Measurements from ENCODE around the gene STX8.
A peak's percentile ranks its signal among the peaks of the same experiment; 100 is the strongest.
"Not testable (repeated sequence)": the region's sequence is repeated elsewhere in the genome, so short reads cannot be mapped to it uniquely, and the experiment has no call there.

STX8 gene

DNA sequence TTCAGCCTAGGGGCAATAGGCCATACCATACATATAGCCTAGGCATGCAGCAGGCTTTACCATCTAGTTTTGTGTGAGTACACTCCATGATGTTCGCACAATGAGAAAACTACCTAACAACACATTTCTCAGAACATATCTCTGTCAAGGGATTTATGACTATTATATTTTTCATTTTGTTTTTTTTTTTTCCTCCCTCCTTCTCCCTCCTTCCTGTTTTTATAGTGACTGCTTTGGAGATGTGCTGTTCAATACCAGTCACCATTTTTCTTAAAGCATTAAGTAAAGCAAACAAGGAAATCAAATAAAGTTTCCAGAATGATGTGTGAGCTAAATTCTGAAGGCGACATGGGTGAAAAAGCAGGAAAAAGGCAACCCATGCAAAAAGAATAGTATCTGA is 194.6 kb downstream of the STX8 start:
- peak; percentile 17 for DNase-seq

DNA sequence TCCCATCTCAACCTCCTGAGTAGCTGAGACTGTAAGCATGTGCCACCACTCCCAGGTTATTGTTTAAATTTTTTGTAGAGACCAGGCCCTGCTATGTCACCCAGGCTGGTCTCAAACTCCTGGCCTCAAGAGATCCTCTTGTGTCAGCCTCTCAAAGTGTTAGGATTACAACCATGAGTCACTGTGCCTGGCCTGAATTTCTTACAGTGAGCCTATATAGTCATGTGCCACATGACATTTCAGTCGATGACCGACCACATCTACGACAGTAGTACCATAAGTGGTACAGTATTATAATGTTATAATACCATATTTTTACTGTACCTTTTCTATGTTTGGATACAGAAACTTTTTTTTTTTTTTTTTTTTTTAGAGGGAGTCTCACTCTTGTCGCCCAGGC is 195.3 kb downstream of the STX8 start:
- no peak for DNase-seq

DNA sequence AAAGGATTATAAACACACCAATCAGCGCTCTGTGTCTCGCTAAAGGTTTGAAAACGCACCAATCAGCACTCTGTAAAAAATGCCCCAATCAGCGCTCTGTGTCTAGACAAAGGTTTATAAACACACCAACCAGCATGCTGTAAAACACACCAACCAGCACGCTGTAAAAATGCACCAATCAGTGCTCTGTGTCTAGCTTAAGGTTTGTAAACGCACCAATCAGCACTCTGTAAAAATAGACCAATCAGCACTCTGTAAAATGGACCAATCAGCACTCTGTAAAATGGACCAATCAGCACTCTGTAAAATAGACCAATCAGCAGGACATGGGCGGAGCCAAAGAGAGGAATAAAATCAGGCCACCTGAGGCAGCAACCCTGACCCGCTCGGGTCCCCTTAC is 199.4 kb downstream of the STX8 start:
- DNase-seq, result not testable (repeated sequence)

DNA sequence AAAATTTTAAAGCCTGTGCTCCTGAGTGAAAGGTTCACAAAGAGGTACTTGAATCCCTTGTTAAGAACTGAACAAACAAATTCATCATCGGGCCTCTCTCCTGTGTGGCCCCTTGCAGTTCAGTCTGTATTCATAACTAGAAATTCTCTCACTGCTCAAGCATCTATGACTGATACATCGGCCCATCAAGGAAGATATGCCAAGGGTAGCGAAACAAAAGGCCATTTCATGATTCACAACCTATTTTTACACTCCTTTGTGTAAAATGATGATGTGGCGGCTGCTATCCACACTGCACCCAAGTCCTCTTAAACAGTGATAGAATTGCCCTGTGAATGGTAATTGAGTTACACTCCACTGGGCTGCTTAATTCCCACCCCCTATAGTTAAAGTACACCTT is 204.6 kb downstream of the STX8 start:
- peak; percentile 77 for DNase-seq

DNA sequence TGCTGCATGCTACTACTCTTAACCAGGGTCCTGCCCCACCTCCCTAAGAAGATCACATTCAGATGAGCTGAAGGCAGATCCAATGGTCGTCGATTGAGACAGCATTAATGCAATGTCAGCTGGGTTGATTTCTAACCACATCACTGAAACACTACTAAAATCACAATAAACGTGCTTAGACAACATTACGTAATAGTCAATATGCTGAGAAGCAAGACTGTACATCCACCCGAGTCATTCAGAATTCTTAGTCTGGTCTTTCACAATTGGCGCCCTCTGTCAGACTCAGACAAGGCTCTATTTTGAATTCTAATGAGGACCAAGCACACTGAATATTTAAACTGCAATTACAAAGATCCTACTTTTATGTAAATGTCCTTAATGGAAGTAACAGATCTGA is 205.2 kb downstream of the STX8 start:
- peak; percentile 23 for DNase-seq

DNA sequence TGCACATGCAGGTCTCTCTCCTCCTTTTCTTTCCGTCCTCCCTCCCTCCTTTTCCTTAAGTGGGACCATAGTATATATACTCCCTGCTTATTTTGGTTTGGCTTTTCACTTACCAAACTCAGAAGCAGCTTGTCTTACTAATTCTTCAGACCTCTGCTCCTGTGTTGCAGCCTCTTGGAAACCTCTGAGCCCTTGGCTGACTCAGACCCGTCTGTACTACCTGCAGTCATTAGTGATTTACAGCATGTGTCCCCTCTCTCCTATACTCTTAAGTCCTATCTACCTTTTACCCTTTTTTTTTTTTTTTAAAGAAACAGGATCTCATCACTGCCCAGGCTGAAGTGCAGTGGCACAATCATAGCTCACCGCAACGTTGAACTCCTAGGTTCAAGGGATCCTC is 207.0 kb downstream of the STX8 start:
- DNase-seq, result no peak

DNA sequence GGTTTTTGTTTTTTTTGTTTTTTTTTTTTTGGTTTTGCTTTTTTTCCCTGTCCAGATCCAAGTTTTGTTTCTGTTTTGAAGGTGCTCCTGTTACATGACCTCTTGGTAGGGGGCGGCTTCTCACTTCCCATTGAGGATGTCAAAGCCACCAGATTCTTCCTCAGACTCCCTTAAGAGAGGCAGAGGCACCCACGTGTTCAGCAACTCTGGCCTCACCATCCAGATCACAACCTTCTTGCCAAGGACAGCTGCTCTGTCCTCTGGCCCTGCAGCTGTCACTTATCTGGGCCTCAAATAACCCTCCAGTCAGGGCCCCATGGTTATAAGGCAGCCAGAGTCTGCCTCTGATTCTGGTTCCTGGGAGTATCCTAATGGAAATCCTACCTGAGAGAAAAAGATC is 208.5 kb downstream of the STX8 start:
- DNase-seq, result no peak

DNA sequence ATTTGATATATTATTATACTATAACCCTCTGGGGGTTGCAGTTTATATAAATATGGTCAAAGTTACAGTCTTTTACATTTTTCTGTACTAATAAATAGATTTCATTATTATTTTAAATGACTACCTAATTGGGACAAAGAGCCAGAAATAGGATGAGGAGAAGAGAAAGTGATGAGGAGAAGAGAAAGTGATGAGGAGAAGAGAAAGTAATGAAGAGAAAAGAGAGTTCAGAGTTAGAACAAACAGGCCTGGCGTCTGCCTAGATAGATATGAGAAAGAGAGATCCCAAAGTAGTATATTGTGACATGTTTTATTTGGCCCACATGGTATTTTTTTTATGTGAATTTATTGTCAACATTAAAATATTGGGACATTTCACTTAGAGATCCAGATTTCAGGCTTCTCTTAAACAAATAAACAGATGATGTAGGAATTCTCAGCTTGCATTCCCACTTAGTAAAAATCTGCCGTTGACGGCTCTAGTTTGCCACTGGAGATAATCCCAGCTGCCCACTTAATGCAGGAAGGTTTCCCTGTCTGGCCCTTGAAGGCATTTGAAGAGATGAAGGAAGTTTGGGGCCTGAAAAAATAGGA is 210.7 kb downstream of the STX8 start:
- peak; percentile 23 for DNase-seq

DNA sequence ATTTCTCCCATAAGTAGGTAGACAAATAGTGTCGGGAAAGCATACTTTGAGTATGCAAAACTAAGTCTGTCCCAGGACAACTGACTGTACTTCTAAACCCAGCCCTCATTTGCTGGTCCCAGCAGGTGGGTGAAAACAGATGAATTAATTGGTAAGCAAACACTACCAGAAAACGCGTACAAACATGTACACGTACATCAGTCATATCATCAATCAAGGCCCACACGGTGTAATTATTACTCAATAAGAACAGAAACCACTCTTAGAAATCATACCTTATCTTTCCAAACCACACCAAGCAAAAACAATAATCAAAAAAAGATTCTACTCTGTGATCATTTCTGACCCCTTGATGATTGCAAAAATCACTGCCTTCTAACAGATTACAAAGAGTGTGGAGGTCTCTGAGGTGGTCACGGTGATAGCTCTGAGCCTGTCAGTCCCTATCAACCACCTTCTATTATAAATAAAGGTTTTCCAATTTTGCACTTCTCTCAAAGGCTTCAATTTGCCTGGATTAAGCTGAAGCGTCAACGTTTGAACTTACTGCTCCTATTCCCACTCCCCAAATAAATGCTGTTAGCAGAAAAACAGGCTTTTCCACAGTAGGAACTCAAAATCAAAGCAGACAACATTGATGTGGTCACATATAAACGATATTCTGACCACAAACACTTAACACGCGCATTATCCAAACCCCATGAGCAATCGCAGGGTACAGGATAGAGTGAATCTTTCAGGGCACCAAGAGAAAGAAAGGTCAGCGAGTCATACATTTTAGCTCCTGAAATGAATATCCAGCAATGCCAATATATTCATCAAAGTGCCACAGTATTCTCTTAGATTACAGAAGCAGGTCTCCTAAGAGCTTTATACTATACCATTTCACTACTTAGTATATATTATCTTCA is 211.9 kb downstream of the STX8 start:
- DNase-seq, result peak; percentile 72

DNA sequence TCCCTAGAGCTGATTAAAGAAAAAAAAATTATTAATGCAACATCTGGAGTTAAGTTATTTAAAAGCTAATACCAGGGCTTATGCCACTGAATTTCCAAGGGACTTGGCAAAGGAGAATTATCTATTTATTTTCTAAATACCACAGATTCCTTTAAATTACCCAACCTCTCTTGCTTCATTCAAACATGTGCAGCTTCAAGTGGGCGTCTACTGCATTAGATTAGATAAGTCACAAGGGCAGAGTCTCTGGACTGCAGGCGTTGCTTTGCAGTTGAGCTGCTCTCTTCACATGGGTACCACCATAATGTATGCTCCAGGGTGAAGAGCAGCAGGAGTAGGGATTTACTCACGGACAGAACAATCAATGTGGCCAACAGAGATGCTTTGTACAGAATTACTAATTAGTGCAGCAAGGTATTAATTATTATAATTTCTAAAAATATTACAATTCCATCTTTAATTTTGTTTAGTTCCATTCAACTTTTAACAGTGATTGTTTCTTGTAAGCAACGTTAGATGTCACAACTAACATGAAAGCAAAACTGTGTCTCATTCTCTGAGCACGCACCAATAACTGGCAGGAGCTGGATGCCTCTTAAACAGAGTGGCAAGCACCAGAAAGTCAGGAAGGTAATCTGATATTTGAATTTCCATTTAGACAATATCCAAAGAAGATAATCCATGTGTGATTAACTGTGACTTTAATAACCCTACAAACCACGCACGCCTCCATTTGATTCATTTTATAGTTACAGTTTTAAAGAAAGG is 214.2 kb downstream of the STX8 start:
- peak; percentile 84 for DNase-seq

DNA sequence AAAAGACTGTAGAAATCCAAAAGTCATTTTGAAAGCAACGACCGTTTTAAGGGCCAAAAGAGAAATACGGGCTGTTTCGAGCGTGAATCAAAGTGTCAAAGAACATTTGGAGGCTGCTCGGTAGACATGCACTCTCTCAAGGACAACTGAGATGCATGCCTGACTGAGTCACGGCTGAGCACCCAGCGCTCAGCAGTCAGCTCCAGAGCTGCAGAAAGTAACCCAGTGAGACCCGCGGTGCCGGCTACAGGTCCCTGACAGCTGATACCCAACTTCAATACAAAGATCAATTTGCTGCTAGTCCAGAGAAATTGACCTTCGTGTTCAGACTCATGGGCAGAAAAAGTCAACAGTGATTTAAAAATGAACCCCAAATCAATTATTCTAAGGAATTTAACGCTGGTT is 214.9 kb downstream of the STX8 start:
- DNase-seq, result peak; percentile 70

DNA sequence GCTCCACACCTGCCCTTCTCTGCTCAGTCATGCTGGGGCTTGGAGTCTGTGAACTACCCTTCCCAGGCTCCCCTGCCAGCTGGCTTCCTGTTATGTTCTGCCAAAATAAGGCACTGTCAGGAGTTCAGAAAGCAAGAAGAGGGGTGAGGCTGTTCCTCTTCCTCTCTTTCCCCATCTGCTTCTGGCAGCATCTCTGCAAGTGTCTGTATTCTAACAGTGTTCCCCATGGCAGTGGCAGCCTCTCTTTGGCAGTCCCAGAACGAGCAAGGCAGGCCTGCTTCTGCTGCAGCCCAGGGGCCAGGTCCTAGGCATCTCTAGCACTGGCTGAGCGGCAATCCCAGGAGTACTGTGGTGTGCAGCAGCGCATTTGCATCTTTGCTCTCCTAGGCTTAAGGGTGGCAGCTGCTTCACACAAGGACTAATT is 219.1 kb downstream of the STX8 start:
- DNase-seq, result no peak

DNA sequence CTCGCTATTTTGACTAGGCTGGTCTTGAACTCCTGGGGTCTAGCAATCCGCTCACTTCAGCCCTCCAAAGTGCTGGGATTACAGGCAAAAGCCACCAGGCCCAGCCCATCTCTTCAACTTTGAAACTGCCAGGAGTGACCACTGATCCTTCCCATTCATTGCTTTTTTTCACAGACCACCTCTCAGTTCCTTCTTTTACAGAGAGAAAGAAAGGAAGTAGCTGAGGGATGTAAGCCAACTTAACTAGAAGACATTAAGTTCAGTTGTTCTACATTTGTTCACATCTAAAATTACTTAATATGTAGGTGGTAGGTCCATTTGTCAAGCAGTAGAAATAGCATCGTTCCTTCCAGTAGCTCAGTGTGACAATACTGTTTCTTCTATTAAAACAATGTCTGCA is 219.8 kb downstream of the STX8 start:
- DNase-seq, result no peak

DNA sequence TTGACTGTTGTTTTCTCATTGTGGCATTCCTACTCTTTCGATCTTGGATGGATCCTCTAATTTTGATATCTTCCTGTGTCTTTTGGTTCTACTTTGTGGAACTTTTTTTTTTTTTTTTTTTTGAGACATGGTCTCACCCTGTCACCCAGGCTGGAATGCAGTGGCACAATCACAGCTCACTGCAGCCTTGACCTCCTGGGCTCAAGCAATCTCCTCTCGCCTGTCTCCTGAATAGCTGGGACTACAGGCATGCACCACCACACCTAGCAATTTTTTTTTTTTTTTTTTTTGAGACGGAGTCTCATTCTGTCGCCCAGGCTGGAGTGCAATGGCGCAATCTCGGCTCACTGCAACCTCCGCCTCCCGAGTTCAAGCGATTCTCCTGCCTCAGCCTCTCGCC is 220.4 kb downstream of the STX8 start:
- not testable (repeated sequence) for DNase-seq

DNA sequence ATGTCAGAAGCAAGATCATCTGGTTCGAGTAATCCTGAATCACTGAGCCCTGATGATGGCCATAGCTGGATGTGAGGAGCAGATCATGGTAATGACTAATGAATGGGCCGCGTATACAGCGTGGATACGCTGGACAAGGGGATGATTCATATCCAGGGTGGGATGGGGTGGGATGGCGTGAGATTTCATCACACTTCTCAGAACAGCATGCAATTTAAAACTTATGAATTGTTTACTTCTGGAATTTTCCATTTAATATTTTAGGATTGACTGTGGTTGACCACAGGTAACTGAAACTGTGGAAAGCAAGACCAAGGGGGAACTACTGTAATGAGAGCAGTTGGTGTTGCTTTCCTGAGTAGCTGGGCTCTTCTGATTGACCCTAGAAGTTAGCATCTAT is 225.5 kb downstream of the STX8 start:
- peak; percentile 96 for DNase-seq

DNA sequence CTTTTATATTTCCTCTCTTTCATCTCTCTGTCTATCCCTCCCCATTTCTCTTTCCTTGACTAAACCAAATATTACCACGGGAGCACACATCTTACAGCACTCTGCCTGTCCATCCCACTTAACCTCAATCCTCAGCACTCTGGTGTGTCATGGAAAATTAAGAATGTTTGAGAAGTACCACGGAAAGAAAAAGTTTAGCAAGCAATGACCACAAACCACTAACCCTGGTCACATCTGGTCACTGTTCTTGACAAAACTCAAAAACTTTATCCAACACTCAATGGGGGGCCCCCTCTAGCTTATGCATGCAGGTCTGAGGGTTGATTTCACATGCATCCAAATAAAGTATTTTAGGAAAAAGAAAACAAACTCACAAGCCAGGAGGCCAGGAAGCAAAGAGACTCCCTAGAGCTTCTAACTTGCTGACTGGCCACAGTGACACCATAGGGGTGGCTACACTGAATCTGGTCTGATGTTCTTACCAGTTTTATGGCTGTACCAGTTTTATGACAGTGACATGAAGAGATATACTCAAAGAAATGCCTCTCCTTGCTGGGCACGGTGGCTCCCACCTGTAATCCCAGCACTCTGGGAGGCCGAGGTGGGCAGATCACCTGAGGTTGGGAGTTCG is 229.2 kb downstream of the STX8 start:
- DNase-seq, result peak; percentile 12

DNA sequence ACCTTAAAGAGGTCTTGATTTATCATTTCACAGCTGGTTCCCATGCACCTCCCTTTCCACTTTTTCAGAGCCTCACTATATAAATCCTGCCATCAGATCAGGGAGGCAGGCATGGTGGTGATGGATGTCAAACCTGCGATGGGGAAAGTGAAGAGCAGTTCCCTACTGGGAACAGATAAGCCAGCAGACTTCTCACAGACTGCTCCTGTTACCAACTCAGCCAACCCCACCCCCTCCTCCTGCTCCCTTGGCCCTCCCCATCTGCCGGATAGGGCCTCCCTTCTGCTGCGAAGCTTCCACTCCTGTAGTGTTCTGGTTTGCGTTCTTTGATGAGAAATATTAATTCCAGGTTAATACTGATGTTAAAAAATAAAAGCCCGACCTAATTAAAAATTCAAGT is 232.1 kb downstream of the STX8 start:
- no peak for DNase-seq

DNA sequence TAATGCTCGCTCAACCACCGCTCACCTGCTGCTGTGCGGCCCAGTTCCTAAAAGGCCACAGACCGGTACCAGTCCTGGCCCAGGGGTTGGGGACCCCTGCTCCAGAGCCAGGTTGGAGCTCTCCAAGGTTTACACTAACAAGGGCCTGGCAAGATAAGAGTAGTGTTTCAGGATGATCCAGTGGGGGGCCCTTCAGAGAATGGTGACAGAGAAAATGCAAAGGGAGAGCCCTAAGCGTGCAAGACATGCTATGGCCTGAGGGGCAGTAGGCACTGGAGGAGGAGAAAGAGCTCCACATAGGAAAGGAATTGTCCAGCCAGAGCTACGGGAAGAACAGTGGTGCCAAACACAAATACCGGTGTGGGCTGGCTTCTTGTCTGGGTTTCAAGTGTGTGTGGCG is 233.4 kb downstream of the STX8 start:
- no peak for DNase-seq

DNA sequence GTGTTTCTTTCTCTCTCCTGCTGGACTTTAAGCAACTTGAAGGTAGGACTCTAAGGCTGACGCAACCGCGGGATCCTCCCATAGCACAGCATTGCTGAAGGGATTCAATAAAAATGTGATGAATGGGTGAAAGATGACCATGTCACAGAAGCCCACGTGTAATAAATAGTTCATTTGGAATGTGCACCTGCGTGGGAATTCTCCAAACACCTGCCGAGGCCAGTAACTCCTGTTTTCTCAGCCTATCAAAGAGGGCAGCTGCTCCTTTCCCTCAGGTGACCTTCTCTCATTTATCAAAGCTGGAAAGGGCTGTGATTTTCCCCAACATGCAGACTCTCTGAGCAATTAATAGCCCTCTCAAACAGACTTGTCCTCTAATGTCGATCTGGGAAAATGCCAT is 235.7 kb downstream of the STX8 start:
- no peak for DNase-seq

DNA sequence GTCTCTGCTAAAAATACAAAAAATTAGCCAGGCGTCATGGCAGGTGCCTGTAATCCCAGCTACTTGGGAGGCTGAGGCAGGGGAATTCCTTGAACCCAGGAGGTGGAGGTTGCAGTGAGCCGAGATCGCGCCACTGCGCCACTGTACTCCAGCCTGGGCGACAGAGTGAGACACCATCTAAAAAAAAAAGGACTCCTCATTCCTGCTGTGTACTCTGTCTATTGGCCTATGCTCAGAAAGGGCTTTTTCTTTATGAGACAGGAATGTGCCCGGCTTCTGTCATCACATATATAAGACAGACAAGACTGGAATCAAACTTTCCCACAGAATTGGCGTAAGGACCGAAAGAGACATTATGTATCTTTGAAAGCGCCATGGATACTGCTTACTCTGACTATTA is 236.1 kb downstream of the STX8 start:
- DNase-seq, result not testable (repeated sequence)

DNA sequence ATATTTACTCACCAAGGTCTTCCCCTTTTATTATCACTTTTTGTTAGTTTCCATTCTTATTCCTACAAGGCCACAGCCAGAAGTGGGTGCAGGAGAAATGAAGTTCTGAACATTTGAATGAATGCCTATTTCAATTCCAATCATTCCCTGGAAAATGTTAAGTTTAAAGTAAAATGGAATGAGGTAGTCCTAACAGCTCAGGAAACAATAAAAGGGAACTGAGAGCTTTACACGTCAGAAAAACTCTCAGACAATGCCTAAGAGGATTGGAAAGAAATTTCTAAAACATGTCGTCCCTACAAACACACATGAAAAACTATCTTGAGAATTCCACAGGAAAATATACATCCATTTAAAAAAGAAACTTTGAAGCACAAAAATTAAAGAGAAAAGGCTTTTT is 238.8 kb downstream of the STX8 start:
- no peak for DNase-seq

DNA sequence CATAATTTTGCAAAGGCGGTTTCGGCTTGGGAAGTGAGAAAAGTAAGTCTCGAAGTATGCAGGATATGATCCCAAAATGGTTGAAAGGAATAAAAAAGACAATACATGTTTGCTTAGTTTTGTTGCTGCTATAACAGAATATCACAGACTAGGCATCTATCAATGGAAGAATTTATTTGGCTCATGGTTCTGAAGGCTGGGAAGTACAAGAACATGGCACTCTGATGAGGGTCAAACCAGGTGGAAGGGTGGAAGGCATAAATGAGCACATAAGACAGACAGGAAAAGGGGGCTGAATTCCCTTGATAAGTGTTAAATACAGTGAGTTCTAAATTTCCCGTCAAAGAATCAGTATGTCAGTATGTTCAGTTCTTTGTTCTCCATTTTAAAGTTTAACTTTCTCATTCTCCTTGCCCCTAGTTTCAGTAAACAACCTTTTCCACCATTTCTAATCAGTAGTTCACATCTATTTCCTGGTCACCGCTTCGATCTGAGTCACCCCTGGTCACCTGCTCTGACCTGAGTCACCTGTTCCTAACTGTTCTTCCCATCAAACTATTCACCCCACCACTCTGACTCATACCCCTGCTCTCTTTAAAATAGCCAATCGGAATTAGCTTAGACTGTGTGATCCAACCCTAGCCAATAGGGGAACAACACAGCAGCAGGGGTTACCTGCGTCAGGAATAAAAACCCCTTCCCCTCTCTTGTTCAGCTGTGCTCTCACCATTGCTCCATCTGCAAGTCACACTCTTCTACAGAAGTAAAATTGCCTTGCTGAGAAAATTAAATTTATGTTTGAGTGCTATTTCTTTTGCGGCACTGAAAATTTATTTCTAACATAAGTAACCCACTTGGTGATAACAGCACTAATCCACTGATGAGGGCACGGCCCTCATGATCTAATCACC is 240.8 kb downstream of the STX8 start:
- no peak for DNase-seq

All from EL (cell line).